Heart left ventricle (tissue), 16 donors: ENCODE results near the gene ATXN1. TPM values are rescaled to one million over a fixed set of nuclear protein-coding genes. Genes with fewer than 3 reads are reported as not detected.

Experiments used
- ATAC-seq, 4 donors: fragments of 200-7000 bp; cut with Tn5 transposase; one replicate each; pipeline ENCODE4 v1.9.1; 2020 to 2022; ENCODE audit warnings: moderate library complexity in 4 of 4, mild to moderate bottlenecking in 3 of 4, moderate number of reproducible peaks in 1 of 4
- DNase-seq, 5 donors: peaks; one replicate each; pipeline ENCODE4 v3.0.0-alpha.2; 2020
- H3K27ac ChIP-seq, 12 donors: fragments of 200-600 bp; sonication (generic) in 4 of 12; one replicate each; pipeline versions ENCODE4 v1.5.0 to v1.8.0; 2016 to 2022; ENCODE audit warnings: mild to moderate bottlenecking in 2 of 12
- H3K27me3 ChIP-seq, 9 donors: fragments of 200-600 bp; sonication (generic) in 2 of 9; one replicate each; pipeline versions ENCODE4 v1.5.1 to v1.8.0; 2016 to 2022; ENCODE audit warnings: mild to moderate bottlenecking in 3 of 9
- H3K36me3 ChIP-seq, 9 donors: fragments of 200-600 bp; sonication (generic) in 2 of 9; one replicate each; pipeline versions ENCODE4 v1.5.0 to v1.8.0; 2018 to 2022; ENCODE audit warnings: mild to moderate bottlenecking in 2 of 9
- H3K4me1 ChIP-seq, 12 donors: fragments of 200-600 bp; sonication (generic) in 4 of 12; one replicate each; pipeline versions ENCODE4 v1.5.0 to v1.8.0; 2016 to 2022; ENCODE audit warnings: mild to moderate bottlenecking in 3 of 12
- H3K4me3 ChIP-seq, 12 donors: fragments of 200-600 bp; sonication (generic) in 4 of 12; one replicate each; pipeline versions ENCODE4 v1.5.0 to v1.8.0; 2017 to 2022; ENCODE audit warnings: mild to moderate bottlenecking in 9 of 12, moderate library complexity in 4 of 12
- H3K9me3 ChIP-seq, 12 donors: fragments of 200-600 bp; sonication (generic) in 4 of 12; one replicate each; pipeline versions ENCODE4 v1.5.0 to v1.8.0; 2016 to 2022; ENCODE audit warnings: mild to moderate bottlenecking in 1 of 12
- POLR2A ChIP-seq, 2 donors: fragments of 450-650 bp; IDR thresholded peaks; one replicate each; pipeline ENCODE4 v1.6.1; 2017; ENCODE audit warnings: antibody characterized with exemption in 2 of 2, mild to moderate bottlenecking in 2 of 2, moderate library complexity in 2 of 2
- WGBS, 4 donors: extraction: QIAGEN DNeasy Blood & Tissue Kit in 2 of 4; methylation state at CpG; one replicate each; pipeline versions ENCODE4 v1.1.5 to v1.1.7; 2013 to 2018; 5-methylcytosine and 5-hydroxymethylcytosine counted together
- intact Hi-C, 10 donors: fragments of 100-400 bp; cut with DNase I; formaldehyde crosslinking; loops; one replicate each; pipeline versions ENCODE4 v1.11.1 to v1.14.2; 2022
- polyA plus RNA-seq, 2 donors: library from polyadenylated mRNA; stranded (reverse); fragments of 200-250 nt; gene quantifications; one replicate each; pipeline ENCODE4 v1.2.3, GENCODE V29; 2013
- total RNA-seq, 9 donors: library from RNA; depleted of rRNA in 2 of 9; stranded (reverse); fragments of >200 nt in 2 of 9; fragmentation: NEBNext Ultra II Directional in 3 of 9; extraction: Animal tissue kit (Norgen Biotek cat#: 25700) in 3 of 9; gene quantifications; one replicate each; pipeline versions ENCODE4 v1.1.0 to v1.2.4, GENCODE V29; 2016 to 2023
- TF ChIP-seq, protein P1 (sequence below), 12 donors: fragments of 200-600 bp; sonication (generic) in 4 of 12; IDR thresholded peaks; one replicate each; pipeline versions ENCODE4 v1.5.0 to v1.8.0; 2018 to 2022; ENCODE audit warnings: antibody characterized with exemption in 12 of 12, mild to moderate bottlenecking in 5 of 12
- donor health status: ischemic (EF 13 %, LVEDD 7.1; RV severe dilation, severe dysfunction).
- donor health status: healthy with polysubstance abuse.
- donor health status: DM: no; HTN: yes; CAD: no.
- donor health status: DM: no; HTN: no; CAD: no.
- donor health status: ischemic (EF 25% LVEDD 6.9; RV normal size, moderate dysfunction).
- donor health status: ischemic (EF 25% LVEDD 5.7; RV mildly dilated, moderate dysfunction).
- donor health status: healthy.
- donor health status: DM: yes; HTN: yes; CAD: no.
- donor health status: ischemic (EF 35%, LVEDD 5.7; RV mildly dilated, moderate dysfunction).
- donor health status: nonischemic (EF 11% LVEDD 7.7; RV severe dilation, severe dysfunction).
- donor health status: DM: yes; HTN: yes; CAD: no.
- donor health status: PGD.
- donor health status: ischemic (EF 29% LVEDD 5.4; RV normal size, mild dysfunction).
- donor health status: nonischemic (EF 23%, LVEDD 6.1; RV moderate dilation, normal function).

The ATXN1 gene
- total and polyA plus RNA-seq, 11 donors, result 8.7 to 51.8 (median 36.0) TPM

DNA sequence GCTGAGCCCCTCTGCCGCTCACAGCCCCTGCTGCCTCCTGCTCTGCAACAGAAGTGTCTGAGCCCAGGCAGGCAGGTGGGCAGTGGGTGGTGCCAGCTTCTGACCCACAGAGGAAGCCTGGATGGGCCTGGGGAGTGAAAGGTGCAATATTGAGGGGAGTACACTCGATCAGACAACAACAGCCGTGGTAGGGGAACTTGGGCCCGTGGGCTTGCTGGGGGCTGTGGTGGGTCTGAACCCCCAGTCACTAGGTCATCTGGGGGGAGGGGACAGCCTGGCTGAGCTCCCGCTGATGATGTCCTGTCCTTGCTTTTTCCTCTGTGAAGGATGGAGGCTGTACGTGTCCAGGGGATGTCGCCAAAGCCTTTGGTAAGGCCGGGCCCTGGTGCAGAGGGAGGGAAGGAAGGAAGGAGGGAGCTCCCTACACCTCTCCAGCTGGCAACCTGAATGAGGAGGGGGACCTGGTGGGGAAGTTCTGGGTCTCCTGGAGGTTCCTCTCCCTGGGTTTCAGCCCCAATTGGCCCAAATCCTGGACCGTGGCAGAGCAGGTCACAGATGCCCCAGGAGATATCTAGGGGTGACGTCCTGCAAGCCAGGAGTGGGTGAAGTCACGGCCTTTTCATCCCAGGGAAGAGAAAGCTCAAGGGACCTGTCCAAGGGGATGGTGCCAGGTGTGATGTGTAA, 475.7 kb downstream of the ATXN1 start:
- Histone ChIP-seq H3K4me3 (no peak overlapping the region), H3K27me3 (no peaks in the 10 kb centered on the region), H3K9me3 (no peaks in the 10 kb centered on the region), H3K36me3 (peaks cover 0 to 37% (median 0%) of the 10 kb centered on the region in 9 donors), H3K4me1 (no peaks in the 10 kb centered on the region), H3K27ac (no peak overlapping the region)
- ATAC-seq (peak in 3 of 4 donors; percentile 6 to 20 (median 10)), DNase-seq (no peak)
- TF ChIP-seq, protein P1, sequence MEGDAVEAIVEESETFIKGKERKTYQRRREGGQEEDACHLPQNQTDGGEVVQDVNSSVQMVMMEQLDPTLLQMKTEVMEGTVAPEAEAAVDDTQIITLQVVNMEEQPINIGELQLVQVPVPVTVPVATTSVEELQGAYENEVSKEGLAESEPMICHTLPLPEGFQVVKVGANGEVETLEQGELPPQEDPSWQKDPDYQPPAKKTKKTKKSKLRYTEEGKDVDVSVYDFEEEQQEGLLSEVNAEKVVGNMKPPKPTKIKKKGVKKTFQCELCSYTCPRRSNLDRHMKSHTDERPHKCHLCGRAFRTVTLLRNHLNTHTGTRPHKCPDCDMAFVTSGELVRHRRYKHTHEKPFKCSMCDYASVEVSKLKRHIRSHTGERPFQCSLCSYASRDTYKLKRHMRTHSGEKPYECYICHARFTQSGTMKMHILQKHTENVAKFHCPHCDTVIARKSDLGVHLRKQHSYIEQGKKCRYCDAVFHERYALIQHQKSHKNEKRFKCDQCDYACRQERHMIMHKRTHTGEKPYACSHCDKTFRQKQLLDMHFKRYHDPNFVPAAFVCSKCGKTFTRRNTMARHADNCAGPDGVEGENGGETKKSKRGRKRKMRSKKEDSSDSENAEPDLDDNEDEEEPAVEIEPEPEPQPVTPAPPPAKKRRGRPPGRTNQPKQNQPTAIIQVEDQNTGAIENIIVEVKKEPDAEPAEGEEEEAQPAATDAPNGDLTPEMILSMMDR (IDR thresholded peaks at IDR 0.05), result no peak
- no peak for TF ChIP-seq POLR2A (IDR thresholded peaks at IDR 0.05)
- intact Hi-C loops, result loop anchor here in 1 of 10 donors (5.0 kb wide), 1 partner anchor 42 kb away; no protein-coding TSS in a partner anchor
- 70 to 75% (median 74%) methylated on average over 11 of the region's 11 CpGs for WGBS, 4 donors

DNA sequence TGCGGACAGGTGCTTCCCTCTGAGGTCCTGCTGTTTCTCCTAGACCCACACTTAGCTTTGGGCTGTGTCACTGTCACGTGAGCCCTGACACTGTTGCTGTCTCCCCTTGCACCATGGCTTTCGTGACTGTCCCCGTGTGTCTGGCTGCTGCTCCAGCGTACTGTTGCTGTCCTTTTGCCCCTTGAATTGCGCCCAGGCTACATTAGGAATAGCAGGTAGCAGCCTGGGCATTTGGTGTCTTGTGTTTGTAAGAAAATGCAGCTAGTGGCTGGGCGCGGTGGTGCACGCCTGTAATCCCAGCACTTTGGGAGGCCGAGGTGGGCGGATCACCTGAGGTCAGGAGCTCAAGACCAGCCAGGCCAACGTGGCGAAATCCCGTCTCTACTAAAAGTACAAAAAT, 476.8 kb downstream of the ATXN1 start:
- Histone ChIP-seq H3K4me1 (no peaks in the 10 kb centered on the region), H3K9me3 (no peaks in the 10 kb centered on the region), H3K36me3 (peaks cover 0 to 38% (median 0%) of the 10 kb centered on the region in 9 donors), H3K27ac (no peak overlapping the region), H3K27me3 (no peaks in the 10 kb centered on the region), H3K4me3 (no peak overlapping the region)
- no peak for DNase-seq
- intact Hi-C loops, result no loop called here
- no peak for ATAC-seq
- TF ChIP-seq POLR2A (IDR thresholded peaks at IDR 0.05), result no peak
- TF ChIP-seq, protein P1 (IDR thresholded peaks at IDR 0.05), result no peak
- WGBS, 4 donors, result 95 to 97% (median 97%) methylated on average over 14 of the region's 14 CpGs

DNA sequence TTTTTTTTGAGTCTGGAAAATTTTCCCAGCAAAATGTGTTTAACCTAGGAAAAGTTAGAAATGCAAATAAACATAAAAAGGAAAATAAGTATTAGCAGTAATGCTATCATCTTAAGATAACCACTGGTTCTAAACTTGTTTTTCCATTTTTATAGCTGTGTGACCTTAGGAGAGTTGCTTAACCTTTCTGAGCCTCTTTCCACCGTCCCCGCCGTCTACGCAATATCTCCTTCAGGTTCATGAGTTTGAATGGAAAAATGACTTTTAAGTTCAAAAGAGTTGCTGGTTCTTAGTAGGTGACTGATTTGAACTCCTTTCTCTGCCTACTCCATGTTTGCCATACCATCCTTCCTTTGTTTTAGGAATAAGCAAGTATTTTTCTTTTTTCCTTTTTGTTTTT, 478.9 kb downstream of the ATXN1 start:
- intact Hi-C loops, result no loop called here
- DNase-seq (no peak), ATAC-seq (no peak)
- TF ChIP-seq, protein P1 (IDR thresholded peaks at IDR 0.05), result no peak
- no peak for TF ChIP-seq POLR2A (IDR thresholded peaks at IDR 0.05)
- peaks cover 0 to 45% (median 4%) of the 10 kb centered on the region in 9 donors for H3K36me3 ChIP-seq
- WGBS, 4 donors, result 90 to 97% (median 90%) methylated on average over 4 of the region's 4 CpGs
- no peaks in the 10 kb centered on the region for H3K9me3 ChIP-seq
- H3K4me3 ChIP-seq, result no peak overlapping the region
- H3K27me3 ChIP-seq, result no peaks in the 10 kb centered on the region
- peaks cover 0 to 15% (median 6%) of the 10 kb centered on the region in 12 donors for H3K4me1 ChIP-seq
- H3K27ac ChIP-seq, result no peak overlapping the region

DNA sequence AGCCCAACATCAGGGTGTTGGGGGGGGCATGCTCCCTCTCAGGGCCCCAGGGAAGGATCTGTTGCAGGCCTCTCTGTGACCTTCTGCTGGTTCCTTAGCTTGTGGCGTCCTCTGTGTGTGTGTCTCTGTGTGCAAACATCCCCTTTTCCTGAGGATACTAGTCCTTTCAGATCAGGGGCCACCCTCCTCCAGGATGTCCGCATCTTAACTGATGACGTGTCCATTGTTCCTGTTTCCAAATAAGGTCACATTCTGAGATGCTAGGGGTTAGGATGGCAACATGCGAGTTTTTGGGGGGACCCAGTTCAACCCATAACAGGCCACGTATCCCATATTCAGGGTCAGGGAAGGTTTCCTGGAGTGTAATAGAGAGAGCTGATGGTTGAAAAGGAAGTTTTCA, 482.0 kb downstream of the ATXN1 start:
- Histone ChIP-seq H3K27ac (peak overlapping the region in 3 of 12 donors; percentile 17 to 82 (median 72)), H3K4me1 (peaks cover 0 to 27% (median 8%) of the 10 kb centered on the region in 12 donors), H3K27me3 (no peaks in the 10 kb centered on the region), H3K36me3 (peaks cover 0 to 55% (median 4%) of the 10 kb centered on the region in 9 donors), H3K4me3 (no peak overlapping the region), H3K9me3 (no peaks in the 10 kb centered on the region)
- no peak for DNase-seq
- ATAC-seq, result no peak
- 84 to 91% (median 86%) methylated on average over 5 of the region's 5 CpGs for WGBS, 4 donors
- intact Hi-C loops, result loop anchor here in 4 of 10 donors (5.0 to 10.0 kb wide), 4 partner anchors 37 to 54 kb away; partner anchors contain the start of gene GMPR (in 1 of the 4)
- TF ChIP-seq POLR2A (IDR thresholded peaks at IDR 0.05), result no peak
- TF ChIP-seq, protein P1 (IDR thresholded peaks at IDR 0.05), result no peak
